Activated T-cell treated with anti-CD3 and anti-CD28 coated beads for 4 hours (primary cell): ENCODE data around the gene MBP.
A peak's percentile ranks its signal among the peaks of the same experiment; 100 is the strongest.
"Not testable (repeated sequence)": the region's sequence is repeated elsewhere in the genome, so short reads cannot be mapped to it uniquely, and the experiment has no call there.

Experiments used
- DNase-seq: peaks from one replicate; pipeline ENCODE4 v3.0.0-alpha.2; 2020

MBP gene

DNA sequence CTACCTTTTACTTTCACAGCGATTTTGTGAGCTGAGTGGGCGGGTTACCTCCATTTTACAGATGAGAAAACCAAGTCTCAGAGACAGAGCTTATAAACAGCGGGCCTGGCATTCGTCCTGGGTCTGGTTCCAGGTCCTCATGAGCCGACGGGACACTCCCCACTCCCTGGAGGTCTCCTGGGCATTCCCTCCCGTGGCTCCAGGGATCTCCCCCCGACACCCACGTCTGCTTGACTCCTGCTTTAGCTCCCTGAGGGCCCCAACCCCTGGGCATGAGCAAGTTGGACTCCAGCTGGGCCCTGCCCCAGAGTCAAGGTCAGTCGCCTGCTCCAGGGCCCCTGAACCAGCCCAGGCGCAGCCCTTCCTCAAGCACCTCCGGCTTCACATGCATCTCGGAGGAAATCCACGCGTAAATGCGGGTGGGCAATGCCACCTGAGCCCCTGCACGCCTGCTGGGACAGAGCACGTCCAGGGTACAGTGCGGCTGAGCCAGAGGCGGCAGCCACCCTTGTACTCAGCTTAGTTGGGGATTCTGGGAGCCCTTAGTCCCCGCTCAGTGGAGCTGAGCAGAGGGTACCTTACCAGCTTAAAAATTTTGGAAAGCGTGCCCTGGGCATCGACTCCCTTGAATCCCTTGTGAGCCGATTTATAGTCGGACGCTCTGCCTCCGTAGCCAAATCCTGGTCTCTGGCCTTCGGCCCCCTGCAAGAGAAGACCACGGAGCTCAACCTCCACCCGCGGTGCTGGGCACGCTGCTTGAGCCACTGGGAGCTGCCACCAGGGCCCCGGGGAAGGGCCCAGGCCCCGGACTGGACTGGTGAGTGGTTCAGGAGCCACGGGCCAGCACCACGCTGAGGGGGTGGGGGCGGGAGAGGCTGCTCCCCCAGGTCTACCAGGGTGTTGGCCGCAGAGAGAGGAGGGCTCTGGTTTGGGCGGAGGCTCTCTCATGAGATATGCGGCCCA is 148.1 kb downstream of the MBP start:
- DNase-seq = no peak

DNA sequence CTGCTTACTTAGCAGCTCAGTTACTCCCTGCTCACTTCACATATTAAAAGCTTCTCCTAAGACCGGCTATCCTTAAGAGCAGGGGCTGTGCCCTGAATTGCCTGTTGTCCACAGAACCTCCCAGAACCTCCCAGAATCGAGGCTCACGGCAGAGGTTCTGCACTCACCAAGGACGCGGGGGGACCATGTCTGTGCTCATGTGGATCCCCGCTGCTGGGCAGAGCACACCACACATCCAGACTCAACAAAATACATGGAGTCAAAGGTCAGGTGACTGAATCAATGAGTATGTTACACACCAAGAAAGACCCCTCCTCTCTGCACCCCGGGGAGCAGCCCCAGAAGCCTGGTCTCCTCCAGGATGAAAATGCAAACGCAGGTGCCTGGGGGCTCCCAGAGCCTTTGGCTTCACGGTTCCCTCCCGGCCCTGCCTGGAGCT is 149.0 kb downstream of the MBP start:
- DNase-seq = no peak

DNA sequence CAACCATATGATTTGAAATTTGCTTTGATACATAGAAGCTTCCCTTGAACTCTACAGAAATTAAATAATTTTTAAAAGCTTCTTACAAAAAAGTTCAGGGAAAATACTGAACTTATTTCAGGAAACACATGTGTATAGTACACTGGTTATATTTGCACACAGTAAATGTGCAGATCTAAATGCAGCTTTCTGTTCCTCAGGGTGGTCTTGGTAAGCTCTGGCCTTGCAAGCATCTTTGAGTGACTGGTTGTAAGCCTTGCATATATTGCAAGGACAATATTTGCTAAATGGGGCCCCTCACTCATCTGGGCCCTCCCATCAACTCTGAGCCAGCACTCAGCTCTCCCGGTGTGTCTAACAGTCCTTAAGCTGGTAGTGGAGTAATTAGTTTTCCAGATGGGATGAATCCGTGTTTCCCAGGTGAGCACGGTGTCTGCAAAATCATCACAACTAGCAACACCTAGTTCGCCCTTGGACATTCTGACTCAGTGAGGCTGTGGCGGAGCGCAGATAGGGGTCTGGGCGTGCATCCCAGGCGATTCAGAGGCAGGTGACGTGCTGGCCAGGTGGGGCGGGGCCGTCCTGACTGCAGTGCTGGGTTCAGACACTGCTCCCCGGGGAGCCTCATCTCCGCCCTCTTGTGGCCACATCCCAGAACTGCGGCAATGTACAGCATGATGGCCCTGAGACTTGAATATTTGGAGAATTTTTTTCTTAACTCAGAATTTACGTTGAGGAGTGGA is 149.6 kb downstream of the MBP start:
- peak; percentile 77 for DNase-seq

DNA sequence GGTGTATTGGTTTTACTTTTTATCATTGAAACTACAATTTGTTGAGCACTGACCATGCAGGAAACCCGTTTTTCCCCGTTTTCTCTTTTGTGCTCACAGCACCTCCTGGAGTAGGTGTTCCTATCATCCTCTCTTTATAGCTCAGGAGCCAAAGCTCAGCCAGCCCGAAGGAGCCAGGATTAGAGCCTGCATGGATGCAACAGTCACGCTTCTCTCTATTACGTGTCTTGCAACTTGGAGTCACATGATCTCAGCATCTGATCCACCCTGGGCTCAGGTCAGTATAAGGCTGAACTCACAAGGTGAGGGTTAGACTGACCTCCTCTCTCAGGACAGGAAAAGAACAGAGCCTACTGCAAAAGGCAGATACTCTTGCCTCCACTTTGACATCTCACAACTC is 150.5 kb downstream of the MBP start:
- no peak for DNase-seq

DNA sequence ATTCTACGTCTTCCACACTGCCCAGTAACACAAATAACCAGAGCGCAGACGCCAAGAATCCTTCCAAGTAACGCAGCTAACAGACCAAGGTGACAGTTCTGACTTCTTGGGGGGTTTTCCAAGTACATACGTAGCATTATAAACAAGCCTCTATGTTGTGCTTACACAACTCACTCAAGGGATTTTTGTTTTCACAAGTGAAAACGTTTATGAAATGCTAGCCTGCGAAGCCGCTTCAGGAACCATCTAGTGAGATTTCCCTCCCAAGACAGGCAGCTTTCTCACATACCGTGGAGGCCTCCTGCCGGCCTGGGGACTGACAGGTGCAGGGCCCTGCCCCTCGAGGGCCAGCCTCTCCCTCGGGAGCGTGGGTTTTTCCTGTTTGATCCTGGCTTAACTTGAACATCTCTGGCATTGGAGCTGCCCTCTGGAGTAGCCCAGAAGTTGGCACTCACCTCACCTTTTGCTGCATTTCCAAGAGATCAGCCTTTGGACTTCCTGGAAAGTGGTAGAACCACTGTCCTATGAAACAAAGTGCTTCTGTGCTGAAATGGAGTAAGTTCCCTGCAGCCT is 151.1 kb downstream of the MBP start:
- DNase-seq = no peak

DNA sequence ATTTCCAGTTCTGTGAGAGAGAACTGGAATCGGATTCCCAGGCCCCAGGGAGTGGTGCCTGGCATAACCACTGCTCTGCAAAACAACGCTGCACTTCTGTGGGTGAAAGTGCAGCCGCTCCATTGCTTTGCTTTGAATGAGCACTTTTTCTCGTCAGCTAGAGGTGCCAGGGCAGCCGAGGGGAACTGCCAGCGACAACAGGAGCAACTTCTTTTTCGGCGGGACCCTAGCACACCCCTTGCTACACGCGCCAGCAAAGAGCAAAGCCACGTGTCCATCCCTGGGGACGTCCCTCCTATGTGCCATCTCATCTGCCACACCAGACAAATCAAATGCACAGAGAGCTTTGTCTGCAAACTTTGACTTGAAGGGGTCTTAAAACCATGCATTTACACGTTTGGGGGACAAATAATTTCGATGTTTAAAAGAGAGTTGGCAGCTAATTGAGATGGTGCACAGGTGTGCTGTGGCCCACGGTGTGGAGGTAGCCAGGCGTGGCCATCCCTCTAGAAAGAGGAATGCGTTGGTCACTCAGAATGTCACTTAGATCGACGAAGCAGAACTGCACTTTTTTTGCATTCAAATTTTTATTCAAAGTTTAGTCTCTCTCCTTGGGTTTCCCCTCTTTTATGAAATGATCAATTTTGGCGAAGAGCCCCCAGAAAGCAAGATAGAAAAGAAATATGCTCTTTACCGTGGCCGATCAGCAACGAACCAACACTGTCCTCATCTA is 151.8 kb downstream of the MBP start:
- DNase-seq = no peak

DNA sequence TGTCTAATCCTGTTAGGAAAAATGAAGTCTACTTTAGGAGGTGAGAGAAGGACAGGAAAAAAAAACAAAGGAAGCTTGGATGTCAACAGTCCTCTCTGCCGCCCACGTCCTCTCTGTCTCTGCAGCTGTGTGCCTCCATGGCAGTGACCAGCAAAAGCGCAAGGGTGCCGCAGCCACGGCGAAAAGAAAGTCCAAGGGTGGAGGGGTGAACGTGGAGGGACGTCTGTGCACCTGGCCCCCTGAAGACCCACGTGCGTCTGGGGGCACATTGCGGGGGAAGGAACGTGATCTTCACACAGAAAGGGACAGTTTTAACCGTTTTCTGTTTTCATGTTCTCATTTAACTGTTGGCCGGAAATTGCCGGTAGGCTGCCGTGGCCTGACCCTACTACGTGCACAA is 152.7 kb downstream of the MBP start:
- no peak for DNase-seq

DNA sequence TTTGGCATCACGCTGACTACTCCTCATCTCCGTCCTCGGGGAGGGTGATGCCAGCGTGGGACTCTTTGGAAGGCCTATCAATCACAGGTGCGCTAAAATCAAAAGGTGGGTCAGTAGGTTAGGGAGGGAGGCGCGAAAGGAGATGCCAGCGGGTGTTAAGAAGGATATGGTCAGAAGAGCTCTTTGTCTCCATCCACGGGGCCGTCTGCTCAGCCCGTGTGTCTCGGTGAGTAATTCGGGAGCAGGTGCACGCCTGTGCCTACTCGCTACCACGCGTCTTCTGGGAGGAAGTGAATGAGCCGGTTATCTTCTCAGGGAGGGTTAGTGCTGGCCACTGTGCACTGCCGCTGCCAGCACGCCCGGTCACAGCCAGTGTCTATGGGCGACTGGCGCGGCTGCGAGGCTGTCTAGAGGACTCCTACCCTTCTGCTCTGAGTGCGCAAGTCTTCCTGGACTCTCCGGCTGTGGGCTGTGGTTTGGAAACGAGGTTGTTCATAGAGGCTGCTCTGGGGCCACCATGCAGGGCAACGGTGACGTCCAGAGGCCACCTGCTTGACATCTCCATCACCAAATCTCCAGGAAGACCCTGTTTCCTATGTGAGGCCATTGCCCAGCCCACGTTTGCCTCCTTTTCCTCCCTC is 153.4 kb downstream of the MBP start:
- no peak for DNase-seq

DNA sequence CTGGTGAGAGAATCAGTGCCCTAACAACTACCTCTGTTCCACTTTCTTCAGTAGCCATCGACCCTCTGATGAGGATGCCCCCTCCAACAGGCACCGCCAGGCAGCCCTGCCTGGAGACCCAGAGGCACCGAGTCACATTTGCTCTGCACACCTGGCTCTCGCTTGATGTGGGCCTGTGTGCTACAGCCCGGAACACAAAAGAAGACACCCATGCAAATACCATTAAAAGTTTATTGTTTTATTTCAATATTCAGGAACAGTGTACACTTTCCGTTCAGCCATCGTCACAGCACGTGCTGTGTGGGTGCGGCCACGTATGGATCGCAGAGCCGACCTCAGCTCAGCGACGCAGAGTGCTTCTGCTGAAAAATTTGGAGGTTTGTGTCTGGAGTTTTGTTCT is 154.0 kb downstream of the MBP start:
- DNase-seq = no peak

DNA sequence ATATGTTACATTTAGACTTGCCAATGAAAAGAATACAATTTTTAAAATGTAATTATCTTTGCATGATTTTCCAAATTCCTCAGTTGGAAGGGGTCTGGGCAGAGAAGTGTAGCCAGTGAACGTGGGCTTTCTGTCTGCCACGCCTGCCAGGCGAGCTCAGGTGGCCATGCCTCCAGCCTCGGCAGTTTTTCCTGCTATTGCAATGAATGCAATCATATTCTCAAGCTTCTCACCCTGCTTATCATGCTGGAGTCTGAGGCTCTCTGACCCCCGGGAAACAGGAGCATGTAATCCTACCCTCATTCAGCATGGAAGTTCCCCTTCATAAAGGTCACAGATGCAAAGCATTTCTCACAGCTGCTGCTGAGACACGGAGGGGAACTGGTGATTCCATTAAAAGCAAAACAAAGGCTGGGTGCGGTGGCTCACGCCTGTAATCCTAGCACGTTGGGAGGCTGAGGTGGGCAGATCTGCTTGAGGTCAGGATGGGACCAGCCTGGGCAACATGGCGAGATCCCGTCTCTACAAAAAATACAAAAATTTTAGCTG is 154.8 kb downstream of the MBP start:
- no peak for DNase-seq

DNA sequence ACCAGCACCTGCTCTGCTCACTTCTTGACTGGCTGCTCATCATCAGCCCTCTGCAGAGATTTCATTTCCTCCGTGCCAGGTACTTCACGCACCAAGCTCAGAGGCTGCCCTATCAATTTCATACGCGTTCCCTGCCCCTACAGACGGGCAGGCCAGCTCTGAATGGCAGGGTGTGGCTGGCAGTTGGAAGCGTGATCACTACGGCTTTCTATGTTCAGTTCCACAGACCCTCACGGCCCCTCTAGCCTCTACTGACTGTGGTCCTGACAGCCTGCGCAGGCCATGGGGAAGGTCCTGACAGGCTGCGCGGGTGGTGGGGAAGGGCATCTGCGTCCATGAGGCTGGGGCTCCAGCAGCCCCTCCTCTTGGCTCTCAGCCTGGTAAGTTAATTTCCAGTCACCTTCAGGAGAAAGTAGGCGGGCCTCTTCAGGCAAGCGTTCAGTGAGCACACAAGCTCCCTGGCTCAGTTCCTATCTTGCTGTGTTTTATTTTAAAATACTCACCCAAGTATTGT is 155.4 kb downstream of the MBP start:
- no peak for DNase-seq

DNA sequence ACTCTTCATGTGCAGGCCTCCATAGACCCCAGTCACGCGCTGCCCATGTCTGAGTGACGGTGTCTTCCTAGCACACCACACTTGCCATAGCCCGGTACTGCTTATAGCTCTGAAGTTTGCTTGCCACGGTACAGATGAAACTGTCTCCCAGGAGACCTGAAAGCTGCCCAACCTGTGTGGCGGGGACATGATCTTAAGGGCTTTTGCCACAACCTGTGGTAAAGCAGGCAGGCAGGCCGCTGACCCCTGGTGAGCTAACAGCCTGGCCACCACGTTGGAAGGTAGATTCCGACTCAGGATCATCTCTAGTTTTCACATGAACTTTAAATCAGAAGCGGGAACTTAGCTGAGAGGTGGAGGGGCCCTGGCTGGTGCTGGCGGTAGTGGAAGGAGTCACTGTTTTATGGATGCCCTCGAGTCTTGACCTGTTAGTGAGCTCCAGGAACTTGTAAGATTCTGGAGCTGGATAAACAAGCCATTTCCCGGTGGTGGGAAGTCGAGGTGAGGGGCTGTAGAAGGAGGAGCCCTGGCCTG is 156.9 kb downstream of the MBP start:
- no peak for DNase-seq

DNA sequence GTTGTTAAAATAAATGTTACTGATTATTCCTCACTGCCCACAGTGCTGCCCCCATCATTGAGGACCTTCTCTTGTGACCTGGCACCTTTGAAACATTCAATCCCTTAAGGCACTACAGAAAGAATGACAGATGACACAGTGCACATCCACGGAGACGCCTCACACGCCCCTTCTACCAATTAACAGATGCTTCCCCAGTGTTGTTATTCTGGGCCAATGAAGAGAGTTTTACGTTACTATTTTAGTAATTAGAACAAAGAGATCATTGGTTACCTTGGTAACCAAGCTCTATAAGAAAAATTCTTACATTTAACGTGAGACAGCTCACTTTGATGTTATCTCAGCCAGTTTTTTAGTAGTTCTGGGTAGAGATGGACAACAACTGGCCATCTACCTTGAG is 158.2 kb downstream of the MBP start:
- no peak for DNase-seq

DNA sequence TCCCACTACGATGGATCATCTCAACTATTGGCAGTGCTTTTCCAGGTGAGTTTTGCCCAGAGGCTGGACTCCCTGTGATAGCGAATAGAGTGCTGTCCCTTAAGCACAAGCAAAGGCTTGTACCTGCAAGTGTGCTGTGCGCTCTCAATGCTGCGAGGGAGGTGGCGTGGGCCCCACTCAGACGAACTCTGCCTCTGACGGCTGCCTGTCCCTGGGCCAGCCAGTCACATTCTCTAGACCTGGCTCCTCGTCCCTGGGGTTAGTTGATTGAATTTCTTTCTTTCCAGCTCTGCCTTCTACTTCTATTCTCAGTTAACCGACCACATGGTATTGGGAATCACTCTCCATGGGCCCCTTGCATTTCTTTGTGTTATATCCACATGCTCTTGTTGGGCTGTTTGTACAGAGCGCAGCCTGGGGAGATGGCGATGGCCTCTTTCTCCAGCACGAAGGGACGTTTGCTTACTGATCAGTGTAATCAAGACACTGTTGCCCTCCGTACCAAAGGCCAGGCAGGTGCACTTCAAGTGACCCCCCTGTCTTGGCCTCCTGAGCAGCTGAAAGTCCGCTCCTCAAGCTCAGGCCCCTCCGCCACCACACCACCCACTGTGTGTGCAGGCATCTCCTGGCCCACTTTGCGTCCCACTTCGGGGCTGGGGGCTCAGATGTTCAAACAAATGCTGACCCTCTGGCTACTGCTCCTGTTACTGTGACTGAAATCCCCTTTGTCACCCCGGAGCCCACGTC is 158.9 kb downstream of the MBP start:
- no peak for DNase-seq

DNA sequence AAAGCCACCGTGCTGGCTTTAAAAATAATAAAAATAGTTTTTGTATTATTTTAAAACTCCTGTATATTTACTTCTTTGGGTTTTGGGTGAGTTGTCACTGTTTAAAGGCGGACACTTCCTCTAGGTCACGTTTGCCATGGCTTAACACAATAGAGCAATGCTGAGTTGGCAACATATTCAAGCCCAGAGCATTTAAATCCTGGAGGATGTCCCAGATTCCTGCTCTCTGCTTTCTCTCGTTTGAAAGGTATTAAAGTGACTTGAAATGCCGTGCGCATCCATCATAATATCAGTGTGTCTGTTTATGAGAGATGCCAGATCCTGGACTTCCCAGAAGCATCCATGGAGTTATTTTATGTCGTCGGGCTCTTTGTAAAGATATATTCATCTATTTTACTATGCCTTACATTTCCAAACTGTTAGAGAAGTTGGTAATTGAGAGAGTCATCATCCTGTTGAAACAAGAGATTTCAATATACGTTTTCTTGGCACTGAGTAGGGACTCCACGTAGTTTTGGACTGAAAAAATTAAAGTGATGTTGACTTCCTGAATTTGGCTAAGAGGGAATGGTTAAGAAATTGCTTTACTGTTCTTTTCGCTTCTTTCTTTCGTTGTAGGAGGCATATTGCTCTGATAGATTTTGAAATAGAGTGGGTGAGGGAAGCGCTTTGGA is 159.6 kb downstream of the MBP start:
- no peak for DNase-seq

DNA sequence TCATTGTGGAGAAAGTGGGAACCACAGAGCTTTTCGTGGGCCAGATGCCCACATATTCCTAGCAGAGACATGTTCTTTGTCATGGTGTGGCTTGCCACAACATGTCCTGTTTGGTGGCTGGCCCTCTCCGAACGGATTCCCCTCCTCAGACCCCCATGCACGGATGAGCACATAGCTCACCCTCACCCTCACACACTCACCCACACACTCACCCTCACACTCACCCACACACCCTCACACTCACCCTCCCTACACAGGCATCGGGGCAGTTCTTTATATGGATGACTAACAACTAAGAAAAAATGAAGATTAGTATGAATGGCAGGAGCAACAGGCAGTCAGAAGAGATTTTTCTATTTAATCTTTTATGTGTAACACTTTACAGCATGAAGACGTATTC is 160.3 kb downstream of the MBP start:
- DNase-seq = no peak

DNA sequence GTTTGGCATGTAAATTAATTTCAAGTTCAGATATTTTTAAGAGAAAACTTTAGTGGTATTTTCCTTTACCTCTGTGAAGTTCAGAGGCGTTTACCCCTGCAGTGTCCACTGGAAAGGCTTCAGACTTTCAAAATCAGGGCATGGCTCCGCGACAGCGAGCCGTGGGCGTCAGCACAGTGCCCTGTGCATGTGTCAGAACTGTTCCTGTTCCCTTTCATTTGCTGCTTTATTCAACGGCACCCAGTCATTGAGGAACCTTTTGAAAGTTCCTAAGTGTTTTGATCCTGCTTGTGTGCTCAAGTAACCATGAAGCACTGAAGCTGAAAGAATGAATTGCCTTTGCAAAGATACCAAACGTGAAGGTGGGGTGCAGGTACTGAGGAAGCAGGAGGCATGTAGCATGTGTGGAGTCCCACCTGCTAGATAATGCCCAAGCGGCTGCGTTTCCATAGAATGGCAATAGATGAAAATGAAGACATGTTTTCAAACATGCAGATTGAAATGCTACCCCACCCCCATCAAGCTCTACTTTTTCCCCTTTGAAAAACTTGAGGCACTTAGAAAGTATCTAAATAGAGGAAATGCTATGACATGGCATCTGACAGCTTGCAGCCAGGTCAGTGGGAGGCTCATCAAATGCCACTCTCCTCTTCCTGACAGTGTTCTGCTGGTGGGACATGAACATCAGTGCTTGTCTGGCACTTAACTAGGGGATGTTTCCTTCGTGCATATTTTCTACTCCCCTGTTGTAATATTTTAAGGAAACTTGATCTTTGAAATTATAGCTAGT is 161.6 kb downstream of the MBP start:
- DNase-seq = no peak

DNA sequence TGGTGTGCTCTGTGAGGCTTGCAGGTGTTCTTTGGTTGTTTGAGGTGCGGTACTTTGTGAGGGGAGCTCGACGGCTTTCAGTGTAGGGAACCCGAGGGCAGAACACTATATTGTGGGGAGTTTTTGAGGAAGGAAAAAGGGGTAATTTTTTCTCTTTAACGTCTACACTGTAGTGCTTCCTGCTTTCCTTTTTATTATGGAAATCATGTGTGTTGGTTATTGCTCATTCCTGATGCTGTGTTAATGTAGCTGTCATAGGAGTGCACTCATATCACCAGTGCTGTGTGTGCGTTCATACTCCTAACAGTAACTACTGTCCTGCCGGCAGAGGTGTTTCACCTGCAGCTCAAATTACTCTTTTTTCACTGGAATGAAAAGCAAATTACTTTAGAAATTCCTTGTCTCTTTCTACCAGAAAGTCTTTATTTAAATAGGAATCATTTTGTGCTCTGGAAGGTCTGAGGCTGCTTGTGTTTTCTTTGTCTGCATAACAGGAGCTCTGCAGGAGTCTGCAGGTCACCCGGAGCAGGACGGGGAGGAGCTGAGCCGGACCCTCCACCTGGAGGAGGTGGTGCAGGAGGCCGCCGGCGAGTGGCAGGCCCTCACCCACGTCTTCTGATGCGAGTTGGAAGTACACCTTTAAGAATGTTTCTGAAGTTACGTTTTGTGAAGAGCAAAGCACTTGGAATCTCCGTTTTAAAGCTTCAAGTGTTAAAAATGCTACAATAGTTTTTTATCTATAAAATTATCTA is 164.7 kb downstream of the MBP start:
- DNase-seq = no peak

DNA sequence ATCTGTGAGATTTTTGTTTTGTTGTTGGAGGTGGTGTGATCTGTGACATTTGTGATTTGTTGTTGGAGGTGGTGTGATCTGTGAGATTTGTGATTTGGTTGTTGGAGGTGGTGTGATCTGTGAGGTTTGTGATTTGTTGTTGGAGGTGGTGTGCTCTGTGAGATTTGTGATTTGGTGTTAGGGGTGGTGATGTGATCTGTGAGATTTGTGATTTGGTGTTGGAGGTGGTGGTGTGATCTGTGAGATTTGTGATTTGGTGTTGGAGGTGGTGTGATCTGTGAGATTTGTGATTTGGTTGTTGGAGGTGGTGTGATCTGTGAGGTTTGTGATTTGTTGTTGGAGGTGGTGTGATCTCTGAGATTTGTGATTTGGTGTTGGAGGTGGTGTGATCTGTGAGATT is 165.3 kb downstream of the MBP start:
- not testable (repeated sequence) for DNase-seq
